K562 (cell line): Measurements from ENCODE around the gene CNOT4. TPM values are rescaled to one million over a fixed set of nuclear protein-coding genes. Genes with fewer than 3 reads are reported as not detected.

Experiments used
- FOXA1 ChIP-seq: fragments of 450-650 bp; IDR thresholded peaks from 2 replicates; pipeline ENCODE4 v1.6.1; 2016; ENCODE audit warnings: mild to moderate bottlenecking, borderline replicate concordance
- GABPB1 ChIP-seq: sonication (generic); formaldehyde crosslinking; IDR thresholded peaks from 2 replicates; pipeline ENCODE4 v1.8.0; 2022; ENCODE audit warnings: mild to moderate bottlenecking, missing genetic modification reagents
- HMG20A ChIP-seq: fragments of 450-650 bp; formaldehyde crosslinking; conservative IDR thresholded peaks from 2 replicates; pipeline ENCODE4 v1.4.0; 2020; ENCODE audit warnings: mild to moderate bottlenecking, mixed read lengths
- KHSRP ChIP-seq: fragments of 450-650 bp; IDR thresholded peaks from 2 replicates; pipeline ENCODE4 v1.6.1; 2017
- MAZ ChIP-seq, 2 experiments: fragments of 450-650 bp in 1 of 2; sonication (generic) in 1 of 2; formaldehyde crosslinking; IDR thresholded peaks in 1 of 2; conservative IDR thresholded peaks in 1 of 2; 2 replicates each; pipeline versions ENCODE4 v1.4.0 to v1.5.0; 2020; ENCODE audit warnings: mild to moderate bottlenecking in 1 of 2, missing genetic modification reagents in 1 of 2
- NCOA4 ChIP-seq: fragments of 450-650 bp; IDR thresholded peaks from 2 replicates; pipeline ENCODE4 v1.6.1; 2018; ENCODE audit warnings: mild to moderate bottlenecking; ENCODE audit not compliant: partially characterized antibody
- NFRKB ChIP-seq: fragments of 450-650 bp; IDR thresholded peaks from 2 replicates; pipeline ENCODE4 v1.6.1; 2016; ENCODE audit warnings: low read depth
- RBM39 ChIP-seq: fragments of 200-400 bp; formaldehyde crosslinking; optimal IDR thresholded peaks from 2 replicates; pipeline ENCODE3; 2018; ENCODE audit warnings: low read depth, low read length
- TEAD1 ChIP-seq, 2 experiments: fragments of 450-650 bp in 1 of 2; sonication (generic) in 1 of 2; formaldehyde crosslinking; IDR thresholded peaks; 2 replicates each; pipeline versions ENCODE4 v1.4.0 to v1.8.0; 2020 to 2022; ENCODE audit warnings: mild to moderate bottlenecking in 2 of 2, missing genetic modification reagents in 1 of 2
- TEAD4 ChIP-seq, 2 experiments: sonication (generic) in 1 of 2; formaldehyde crosslinking in 1 of 2; IDR thresholded peaks; 2 replicates each; pipeline versions ENCODE4 v1.6.1 to v1.8.0; 2012 to 2022; ENCODE audit warnings: borderline replicate concordance in 1 of 2, inconsistent platforms in 1 of 2, low read length in 1 of 2, mild to moderate bottlenecking in 1 of 2, missing genetic modification reagents in 1 of 2
- ZC3H8 ChIP-seq: fragments of 450-650 bp; IDR thresholded peaks from 2 replicates; pipeline ENCODE4 v1.6.1; 2017
- ZNF695 ChIP-seq: fragments of 450-650 bp; formaldehyde crosslinking; IDR thresholded peaks from 2 replicates; pipeline ENCODE4 v1.4.0; 2020; ENCODE audit warnings: mild to moderate bottlenecking, moderate library complexity
- ZSCAN32 ChIP-seq: fragments of 450-650 bp; formaldehyde crosslinking; IDR thresholded peaks from 2 replicates; pipeline ENCODE4 v1.4.0; 2020; ENCODE audit warnings: mild to moderate bottlenecking, moderate library complexity
- polyA plus RNA-seq, 8 experiments: library from polyadenylated mRNA; depleted of rRNA in 4 of 8; stranded (reverse) in 5 of 8; unstranded in 3 of 8; fragments of >200 nt; fragmentation: Nextera tagmentation in 2 of 8; fragmentation: Illumina TruSeq in 1 of 8; extraction: Ambion mirVana in 2 of 8; extraction: Trizol in 1 of 8; gene quantifications; 2 replicates each; pipeline versions ENCODE4 v1.2.1 to v1.2.3, GENCODE V29; 2011 to 2014; ENCODE audit warnings: inconsistent platforms in 1 of 8, missing spikeins in 1 of 8
- total RNA-seq, 7 experiments: library from RNA; depleted of rRNA in 6 of 7; stranded (reverse); fragments of >200 nt in 6 of 7; fragmentation: Illumina TruSeq in 2 of 7; extraction: Trizol in 2 of 7; gene quantifications; 2 replicates each; pipeline versions ENCODE4 v1.2.1 to v1.2.3, GENCODE V29; 2011 to 2021; ENCODE audit warnings: low replicate concordance in 1 of 7
- TF ChIP-seq, protein P1 (sequence below): fragments of 450-650 bp; formaldehyde crosslinking; IDR thresholded peaks from 2 replicates; pipeline ENCODE4 v1.4.0; 2022; ENCODE audit warnings: missing genetic modification characterization
- TF ChIP-seq, protein P2 (sequence below): sonication (generic); IDR thresholded peaks from 2 replicates; pipeline ENCODE4 v1.6.1; 2016
- TF ChIP-seq, protein P3 (sequence below): fragments of 450-650 bp; formaldehyde crosslinking; conservative IDR thresholded peaks from 2 replicates; pipeline ENCODE4 v1.4.0; 2022; ENCODE audit warnings: mild to moderate bottlenecking, missing genetic modification characterization
- TF ChIP-seq, protein P4 (sequence below), 3 experiments: IDR thresholded peaks in 2 of 3; conservative IDR thresholded peaks in 1 of 3; 2 replicates each; pipeline ENCODE4 v1.5.1; 2011 to 2012; ENCODE audit warnings: low read length in 3 of 3, mild to moderate bottlenecking in 3 of 3, control low read depth in 2 of 3, improper control_type of control experiment in 1 of 3, inconsistent platforms in 1 of 3, low read depth in 1 of 3, mixed read lengths in 1 of 3, moderate library complexity in 1 of 3; ENCODE audit not compliant: insufficient read depth in 2 of 3
- TF ChIP-seq, protein P5 (sequence below): conservative IDR thresholded peaks from 2 replicates; pipeline ENCODE4 v1.6.1; 2011; ENCODE audit warnings: low read depth, mild to moderate bottlenecking, low read length; ENCODE audit not compliant: control insufficient read depth

CNOT4 gene
- total and polyA plus RNA-seq, 9 of the 15 experiments (the other 6 are each of a cell fraction or from before 2014, with no cell fraction given): 8.6 to 24.1 (median 15.4) TPM

DNA sequence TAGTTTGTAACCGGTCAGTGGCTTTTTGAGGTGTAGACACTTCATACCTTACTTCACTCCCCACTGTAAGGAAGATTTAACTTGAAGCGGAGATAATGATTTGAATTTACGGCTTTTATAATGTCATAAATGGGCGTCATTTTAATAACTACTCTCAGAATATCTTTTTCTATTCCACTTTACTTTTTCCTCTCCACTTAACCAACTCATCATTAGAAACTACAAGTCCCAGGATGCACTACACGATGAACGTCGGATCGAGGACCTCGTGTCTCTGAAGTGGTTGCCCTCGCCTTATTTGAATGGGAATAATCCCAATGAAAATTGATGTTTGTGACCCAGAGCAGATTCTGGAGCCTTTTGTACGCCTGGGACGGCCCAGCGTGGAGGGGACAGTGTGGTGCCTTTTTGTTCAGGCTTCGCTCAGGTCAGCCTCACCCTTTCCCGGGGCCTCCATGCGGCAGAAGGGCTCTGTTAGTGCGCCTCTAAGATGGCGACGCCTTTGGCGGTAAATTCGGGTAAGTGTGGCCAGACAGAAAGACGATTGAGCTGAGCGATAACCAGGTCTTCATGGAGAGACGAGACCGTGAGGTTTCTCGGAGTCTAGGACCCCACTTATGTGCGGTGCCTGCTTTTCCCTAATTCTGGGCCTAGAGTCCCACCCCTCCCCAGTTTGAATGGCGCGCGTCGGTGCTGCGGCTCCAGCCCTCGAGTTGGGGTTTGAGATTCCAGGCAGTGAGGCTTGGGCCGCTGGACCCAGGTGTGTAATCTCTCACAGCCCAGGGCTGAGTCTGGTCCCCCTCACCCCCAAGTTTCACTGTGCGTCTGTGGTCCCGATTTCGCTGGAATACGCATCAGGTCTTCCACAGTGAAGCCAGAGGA, 47.8 kb upstream of the CNOT4 start, which contains the start of gene NUP205 (continued):
- TF ChIP-seq, protein P1, sequence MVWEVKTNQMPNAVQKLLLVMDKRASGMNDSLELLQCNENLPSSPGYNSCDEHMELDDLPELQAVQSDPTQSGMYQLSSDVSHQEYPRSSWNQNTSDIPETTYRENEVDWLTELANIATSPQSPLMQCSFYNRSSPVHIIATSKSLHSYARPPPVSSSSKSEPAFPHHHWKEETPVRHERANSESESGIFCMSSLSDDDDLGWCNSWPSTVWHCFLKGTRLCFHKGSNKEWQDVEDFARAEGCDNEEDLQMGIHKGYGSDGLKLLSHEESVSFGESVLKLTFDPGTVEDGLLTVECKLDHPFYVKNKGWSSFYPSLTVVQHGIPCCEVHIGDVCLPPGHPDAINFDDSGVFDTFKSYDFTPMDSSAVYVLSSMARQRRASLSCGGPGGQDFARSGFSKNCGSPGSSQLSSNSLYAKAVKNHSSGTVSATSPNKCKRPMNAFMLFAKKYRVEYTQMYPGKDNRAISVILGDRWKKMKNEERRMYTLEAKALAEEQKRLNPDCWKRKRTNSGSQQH (CRISPR knock-in tag): peak; percentile 84
- TF ChIP-seq FOXA1: no peak
- peak; percentile 82 for TF ChIP-seq GABPB1 (CRISPR knock-in tag)
- no peak for TF ChIP-seq ZC3H8
- TF ChIP-seq TEAD4 (IDR thresholded peaks at IDR 0.05; ENCODE audit: low read length): peak; percentile 78
- 0 out of 2 replicates have a peak, but pooled peaks have one; percentile 64 for TF ChIP-seq TEAD4 (CRISPR knock-in tag; IDR thresholded peaks at IDR 0.05; ENCODE audit: borderline replicate concordance)
- TF ChIP-seq ZNF695 (CRISPR knock-in tag): no peak
- peak; percentile 99 for TF ChIP-seq NFRKB
- peak; percentile 62 to 94; a peak in 3 of 4 replicates for TF ChIP-seq TEAD1 (CRISPR knock-in tag; IDR thresholded peaks at IDR 0.05)
- peak; percentile 90 for TF ChIP-seq RBM39
- TF ChIP-seq, protein P2, sequence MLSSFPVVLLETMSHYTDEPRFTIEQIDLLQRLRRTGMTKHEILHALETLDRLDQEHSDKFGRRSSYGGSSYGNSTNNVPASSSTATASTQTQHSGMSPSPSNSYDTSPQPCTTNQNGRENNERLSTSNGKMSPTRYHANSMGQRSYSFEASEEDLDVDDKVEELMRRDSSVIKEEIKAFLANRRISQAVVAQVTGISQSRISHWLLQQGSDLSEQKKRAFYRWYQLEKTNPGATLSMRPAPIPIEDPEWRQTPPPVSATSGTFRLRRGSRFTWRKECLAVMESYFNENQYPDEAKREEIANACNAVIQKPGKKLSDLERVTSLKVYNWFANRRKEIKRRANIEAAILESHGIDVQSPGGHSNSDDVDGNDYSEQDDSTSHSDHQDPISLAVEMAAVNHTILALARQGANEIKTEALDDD: 0 out of 2 replicates have a peak, but pooled peaks have one; percentile 12
- peak; percentile 52 for TF ChIP-seq KHSRP
- TF ChIP-seq, protein P3, sequence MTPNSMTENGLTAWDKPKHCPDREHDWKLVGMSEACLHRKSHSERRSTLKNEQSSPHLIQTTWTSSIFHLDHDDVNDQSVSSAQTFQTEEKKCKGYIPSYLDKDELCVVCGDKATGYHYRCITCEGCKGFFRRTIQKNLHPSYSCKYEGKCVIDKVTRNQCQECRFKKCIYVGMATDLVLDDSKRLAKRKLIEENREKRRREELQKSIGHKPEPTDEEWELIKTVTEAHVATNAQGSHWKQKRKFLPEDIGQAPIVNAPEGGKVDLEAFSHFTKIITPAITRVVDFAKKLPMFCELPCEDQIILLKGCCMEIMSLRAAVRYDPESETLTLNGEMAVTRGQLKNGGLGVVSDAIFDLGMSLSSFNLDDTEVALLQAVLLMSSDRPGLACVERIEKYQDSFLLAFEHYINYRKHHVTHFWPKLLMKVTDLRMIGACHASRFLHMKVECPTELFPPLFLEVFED (CRISPR knock-in tag): 0 out of 2 replicates have a peak, but pooled peaks have one; percentile 91
- no peak for TF ChIP-seq ZSCAN32 (CRISPR knock-in tag)
- no peak; a peak in 2 of 4 replicates for TF ChIP-seq MAZ (CRISPR knock-in tag; conservative IDR thresholded peaks at IDR 0.05 in 1 of 2, IDR thresholded peaks at IDR 0.05 in 1 of 2)
- TF ChIP-seq, protein P4, sequence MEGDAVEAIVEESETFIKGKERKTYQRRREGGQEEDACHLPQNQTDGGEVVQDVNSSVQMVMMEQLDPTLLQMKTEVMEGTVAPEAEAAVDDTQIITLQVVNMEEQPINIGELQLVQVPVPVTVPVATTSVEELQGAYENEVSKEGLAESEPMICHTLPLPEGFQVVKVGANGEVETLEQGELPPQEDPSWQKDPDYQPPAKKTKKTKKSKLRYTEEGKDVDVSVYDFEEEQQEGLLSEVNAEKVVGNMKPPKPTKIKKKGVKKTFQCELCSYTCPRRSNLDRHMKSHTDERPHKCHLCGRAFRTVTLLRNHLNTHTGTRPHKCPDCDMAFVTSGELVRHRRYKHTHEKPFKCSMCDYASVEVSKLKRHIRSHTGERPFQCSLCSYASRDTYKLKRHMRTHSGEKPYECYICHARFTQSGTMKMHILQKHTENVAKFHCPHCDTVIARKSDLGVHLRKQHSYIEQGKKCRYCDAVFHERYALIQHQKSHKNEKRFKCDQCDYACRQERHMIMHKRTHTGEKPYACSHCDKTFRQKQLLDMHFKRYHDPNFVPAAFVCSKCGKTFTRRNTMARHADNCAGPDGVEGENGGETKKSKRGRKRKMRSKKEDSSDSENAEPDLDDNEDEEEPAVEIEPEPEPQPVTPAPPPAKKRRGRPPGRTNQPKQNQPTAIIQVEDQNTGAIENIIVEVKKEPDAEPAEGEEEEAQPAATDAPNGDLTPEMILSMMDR (IDR thresholded peaks at IDR 0.05 in 2 of 3, conservative IDR thresholded peaks at IDR 0.05 in 1 of 3; ENCODE audit: insufficient read depth in 2 of 3, low read depth in 1 of 3, low read length in 3 of 3): no peak; a peak in 1 of 6 replicates
- TF ChIP-seq HMG20A: no peak
- TF ChIP-seq NCOA4: no peak
- TF ChIP-seq, protein P5, sequence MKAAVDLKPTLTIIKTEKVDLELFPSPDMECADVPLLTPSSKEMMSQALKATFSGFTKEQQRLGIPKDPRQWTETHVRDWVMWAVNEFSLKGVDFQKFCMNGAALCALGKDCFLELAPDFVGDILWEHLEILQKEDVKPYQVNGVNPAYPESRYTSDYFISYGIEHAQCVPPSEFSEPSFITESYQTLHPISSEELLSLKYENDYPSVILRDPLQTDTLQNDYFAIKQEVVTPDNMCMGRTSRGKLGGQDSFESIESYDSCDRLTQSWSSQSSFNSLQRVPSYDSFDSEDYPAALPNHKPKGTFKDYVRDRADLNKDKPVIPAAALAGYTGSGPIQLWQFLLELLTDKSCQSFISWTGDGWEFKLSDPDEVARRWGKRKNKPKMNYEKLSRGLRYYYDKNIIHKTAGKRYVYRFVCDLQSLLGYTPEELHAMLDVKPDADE: peak; percentile 86
